ENCODE results near the gene CCDC93. TPM values are rescaled to one million over a fixed set of nuclear protein-coding genes. Genes with fewer than 3 reads are reported as not detected.

The CCDC93 gene
- total RNA-seq, 6 experiments from 2014 or later = 13.4 to 17.2 (median 14.4) TPM

GRCh38 chr2:117958186-117958585 lies 55.7 kb downstream of the CCDC93 start:
- peak overlapping the region; percentile 59 for H3K27ac Mint-ChIP-seq
- TF ChIP-seq, protein P1, sequence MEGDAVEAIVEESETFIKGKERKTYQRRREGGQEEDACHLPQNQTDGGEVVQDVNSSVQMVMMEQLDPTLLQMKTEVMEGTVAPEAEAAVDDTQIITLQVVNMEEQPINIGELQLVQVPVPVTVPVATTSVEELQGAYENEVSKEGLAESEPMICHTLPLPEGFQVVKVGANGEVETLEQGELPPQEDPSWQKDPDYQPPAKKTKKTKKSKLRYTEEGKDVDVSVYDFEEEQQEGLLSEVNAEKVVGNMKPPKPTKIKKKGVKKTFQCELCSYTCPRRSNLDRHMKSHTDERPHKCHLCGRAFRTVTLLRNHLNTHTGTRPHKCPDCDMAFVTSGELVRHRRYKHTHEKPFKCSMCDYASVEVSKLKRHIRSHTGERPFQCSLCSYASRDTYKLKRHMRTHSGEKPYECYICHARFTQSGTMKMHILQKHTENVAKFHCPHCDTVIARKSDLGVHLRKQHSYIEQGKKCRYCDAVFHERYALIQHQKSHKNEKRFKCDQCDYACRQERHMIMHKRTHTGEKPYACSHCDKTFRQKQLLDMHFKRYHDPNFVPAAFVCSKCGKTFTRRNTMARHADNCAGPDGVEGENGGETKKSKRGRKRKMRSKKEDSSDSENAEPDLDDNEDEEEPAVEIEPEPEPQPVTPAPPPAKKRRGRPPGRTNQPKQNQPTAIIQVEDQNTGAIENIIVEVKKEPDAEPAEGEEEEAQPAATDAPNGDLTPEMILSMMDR (IDR thresholded peaks at IDR 0.05) = no peak
- DNase-seq = peak; percentile 80
- peak overlapping the region; percentile 54; the same call in 1 of the 2 replicates for H3K4me3 Mint-ChIP-seq
- peaks cover 65% of the 10 kb centered on the region for H3K4me1 Mint-ChIP-seq (ENCODE audit: low read depth)
- peaks cover 42% of the 10 kb centered on the region for H3K36me3 Mint-ChIP-seq (ENCODE audit: low read depth)
- no peaks in the 10 kb centered on the region for H3K9me3 Mint-ChIP-seq
- H3K27me3 Mint-ChIP-seq (ENCODE audit: insufficient read depth) = no peaks in the 10 kb centered on the region

- peak overlapping the region; percentile 59 for H3K27ac Mint-ChIP-seq
- peak overlapping the region; percentile 54; the same call in 1 of the 2 replicates for H3K4me3 Mint-ChIP-seq
Observed at GRCh38 chr2:117957616-117958015, 56.3 kb downstream of the CCDC93 start.

GRCh38 chr2:117956036-117956796 lies 57.7 kb downstream of the CCDC93 start:
- peaks cover 66% of the 10 kb centered on the region for H3K4me1 Mint-ChIP-seq (ENCODE audit: low read depth)
- no peak overlapping the region for H3K4me3 Mint-ChIP-seq
- peaks cover 50% of the 10 kb centered on the region for H3K36me3 Mint-ChIP-seq (ENCODE audit: low read depth)
- H3K9me3 Mint-ChIP-seq = no peaks in the 10 kb centered on the region
- TF ChIP-seq, protein P1 (IDR thresholded peaks at IDR 0.05) = peak; percentile 69
- no peak for DNase-seq
- no peaks in the 10 kb centered on the region for H3K27me3 Mint-ChIP-seq (ENCODE audit: insufficient read depth)
- H3K27ac Mint-ChIP-seq = no peak overlapping the region

More at GRCh38 chr2:117957616-117958015, 56.3 kb downstream of the CCDC93 start:
- Mint-ChIP-seq H3K36me3 (ENCODE audit: low read depth) (peaks cover 42% of the 10 kb centered on the region), H3K27me3 (ENCODE audit: insufficient read depth) (no peaks in the 10 kb centered on the region), H3K4me1 (ENCODE audit: low read depth) (peaks cover 61% of the 10 kb centered on the region), H3K9me3 (no peaks in the 10 kb centered on the region)
- no peak for DNase-seq
- TF ChIP-seq, protein P1 (IDR thresholded peaks at IDR 0.05) = no peak

DNA sequence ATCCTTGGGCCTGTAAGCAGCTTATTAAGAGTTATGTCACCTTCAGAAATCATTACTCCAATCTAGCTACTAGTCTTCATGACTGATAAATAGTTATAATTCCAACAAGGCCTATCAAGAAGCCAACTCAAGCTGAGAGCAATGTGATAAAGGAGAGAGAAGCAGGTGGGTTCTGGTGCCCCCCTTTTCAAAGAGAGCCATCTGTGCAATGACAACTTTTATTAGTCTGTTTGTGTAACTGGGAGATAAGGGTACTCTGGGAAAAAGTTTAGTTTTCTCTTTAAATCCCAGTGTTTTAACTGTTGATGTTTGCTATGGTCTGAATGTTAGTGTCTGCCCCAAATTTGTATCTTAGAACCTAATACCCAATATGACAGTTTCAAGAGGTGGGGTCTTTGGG lies 60.6 kb downstream of the CCDC93 start:
- no peaks in the 10 kb centered on the region for H3K27me3 Mint-ChIP-seq (ENCODE audit: insufficient read depth)
- TF ChIP-seq, protein P1 (IDR thresholded peaks at IDR 0.05) = no peak
- no peak for DNase-seq
- no peaks in the 10 kb centered on the region for H3K9me3 Mint-ChIP-seq
- peaks cover 46% of the 10 kb centered on the region for H3K4me1 Mint-ChIP-seq (ENCODE audit: low read depth)
- no peak overlapping the region for H3K4me3 Mint-ChIP-seq
- no peak overlapping the region for H3K27ac Mint-ChIP-seq
- peaks cover 43% of the 10 kb centered on the region for H3K36me3 Mint-ChIP-seq (ENCODE audit: low read depth)

DNA sequence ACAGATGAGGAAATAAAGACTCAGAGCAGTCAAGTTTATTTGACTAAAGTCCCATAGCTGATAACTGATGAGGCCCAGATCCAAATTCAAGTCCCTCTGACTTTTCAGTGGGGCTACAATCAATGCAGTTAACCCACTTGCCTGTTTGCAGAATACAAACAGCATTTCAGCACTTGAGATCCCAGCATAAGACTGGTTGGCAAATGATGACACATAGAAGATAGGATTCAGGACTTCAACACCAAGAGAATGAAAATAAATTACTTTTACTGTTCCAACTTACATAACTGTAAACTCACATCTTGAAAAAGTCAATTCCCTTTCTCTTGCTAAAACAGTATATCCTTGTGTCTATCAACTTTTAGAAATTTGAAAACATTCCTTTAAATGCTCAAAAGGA lies 61.2 kb downstream of the CCDC93 start:
- no peak overlapping the region for H3K27ac Mint-ChIP-seq
- H3K27me3 Mint-ChIP-seq (ENCODE audit: insufficient read depth) = no peaks in the 10 kb centered on the region
- H3K9me3 Mint-ChIP-seq = no peaks in the 10 kb centered on the region
- peaks cover 40% of the 10 kb centered on the region for H3K4me1 Mint-ChIP-seq (ENCODE audit: low read depth)
- TF ChIP-seq, protein P1 (IDR thresholded peaks at IDR 0.05) = no peak
- H3K4me3 Mint-ChIP-seq = no peak overlapping the region
- DNase-seq = no peak
- peaks cover 43% of the 10 kb centered on the region for H3K36me3 Mint-ChIP-seq (ENCODE audit: low read depth)

All from HFFc6 (cell line).